CD4-positive, CD25-positive, alpha-beta regulatory T cell (primary cell): ENCODE results near the gene CSF1. TPM values are rescaled to one million over a fixed set of nuclear protein-coding genes. Genes with fewer than 3 reads are reported as not detected.

Source experiments
- ATAC-seq, 2 donors: fragments of 150-1000 bp; cut with Tn5 transposase; one replicate each; pipeline ENCODE4 v1.10.0; 2021; ENCODE audit warnings: low read depth in 2 of 2, moderate number of reproducible peaks in 2 of 2, moderate library complexity in 1 of 2
- DNase-seq, 3 donors: peaks; one replicate each; pipeline versions ENCODE4 v3.0.0 to v3.0.0-alpha.2; 2012 to 2022; ENCODE audit warnings: mixed read lengths in 1 of 3
- H3K27ac ChIP-seq: one replicate; pipeline ENCODE4 v1.7.0; 2013; ENCODE audit warnings: mild to moderate bottlenecking, low read length; ENCODE audit not compliant: insufficient read depth, poor library complexity, severe bottlenecking
- H3K27me3 ChIP-seq: one replicate; pipeline ENCODE4 v1.7.0; 2013; ENCODE audit warnings: low read length; ENCODE audit not compliant: control insufficient read depth, insufficient read depth
- H3K36me3 ChIP-seq: one replicate; pipeline ENCODE4 v1.7.0; 2013; ENCODE audit warnings: mild to moderate bottlenecking, low read length, moderate library complexity; ENCODE audit not compliant: control insufficient read depth, insufficient read depth
- H3K4me1 ChIP-seq: 2 replicates; pipeline ENCODE4 v1.7.0; 2013; ENCODE audit warnings: mild to moderate bottlenecking, low read length; ENCODE audit not compliant: insufficient read depth, control insufficient read depth, poor library complexity, severe bottlenecking
- H3K4me3 ChIP-seq: one replicate; pipeline ENCODE4 v1.7.0; 2013; ENCODE audit warnings: low read depth, mild to moderate bottlenecking, low read length, moderate library complexity
- H3K9me3 ChIP-seq, 2 experiments: 1 replicate in 1 of 2; 2 replicates in 1 of 2; pipeline ENCODE4 v1.7.0; 2013; ENCODE audit warnings: low read length in 2 of 2, mild to moderate bottlenecking in 1 of 2, moderate library complexity in 1 of 2; ENCODE audit not compliant: control insufficient read depth in 2 of 2
- H3K27ac Mint-ChIP-seq, 3 donors: one replicate each; pipeline ENCODE4 v1.8.0; 2020 to 2022; ENCODE audit warnings: mild to moderate bottlenecking in 3 of 3, mixed read lengths in 3 of 3, moderate library complexity in 2 of 3
- H3K27me3 Mint-ChIP-seq: one replicate; pipeline ENCODE4 v1.8.0; 2022; ENCODE audit warnings: mild to moderate bottlenecking, mixed read lengths
- H3K36me3 Mint-ChIP-seq: one replicate; pipeline ENCODE4 v1.8.0; 2020; ENCODE audit warnings: mixed read lengths
- H3K4me1 Mint-ChIP-seq, 4 donors: one replicate each; pipeline ENCODE4 v1.8.0; 2020 to 2022; ENCODE audit warnings: mixed read lengths in 4 of 4, mild to moderate bottlenecking in 1 of 4
- H3K4me3 Mint-ChIP-seq, 4 donors: one replicate each; pipeline ENCODE4 v1.8.0; 2020 to 2022; ENCODE audit warnings: mild to moderate bottlenecking in 4 of 4, mixed read lengths in 4 of 4, moderate library complexity in 3 of 4
- H3K9me3 Mint-ChIP-seq, 7 donors: one replicate each; pipeline ENCODE4 v1.8.0; 2020 to 2022; ENCODE audit warnings: mixed read lengths in 7 of 7, mild to moderate bottlenecking in 3 of 7, moderate library complexity in 2 of 7
- polyA plus RNA-seq, 4 donors: library from polyadenylated mRNA; unstranded; fragments of 300-500 nt; fragmentation: Illumina TruSeq; gene quantifications; one replicate each; pipeline ENCODE4 v1.2.3, GENCODE V29; 2021
- total RNA-seq: library from RNA; stranded (reverse); gene quantifications from one replicate; pipeline ENCODE4 v1.2.3, GENCODE V29; 2022

Gene CSF1
- total and polyA plus RNA-seq, 5 donors from 2014 or later: 12.2 to 28.4 (median 16.5) TPM

DNA sequence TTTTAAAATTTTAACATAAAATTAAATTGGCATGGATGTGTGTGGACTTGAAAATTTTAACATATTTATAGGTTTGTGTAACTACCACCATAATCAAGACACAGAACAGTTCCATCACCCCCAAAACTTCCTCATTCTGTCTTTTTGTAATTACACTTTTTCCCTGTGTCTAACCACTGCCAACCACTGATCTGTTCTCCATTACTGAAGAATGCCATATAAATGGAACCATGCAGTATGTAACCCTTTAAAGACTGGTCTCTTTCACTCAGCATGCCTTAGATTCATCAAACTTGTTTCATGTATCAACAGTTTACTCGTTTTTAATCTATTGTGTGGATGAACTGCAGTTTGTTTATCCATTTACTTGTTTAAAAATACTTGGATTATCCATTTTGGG is 60.9 kb downstream of the CSF1 start:
- Mint-ChIP-seq H3K27ac (no peak overlapping the region), H3K27me3 (peaks cover 46% of the 10 kb centered on the region), H3K4me1 (peaks cover 0 to 8% (median 0%) of the 10 kb centered on the region in 4 donors), H3K9me3 (no peaks in the 10 kb centered on the region), H3K36me3 (no peaks in the 10 kb centered on the region), H3K4me3 (no peak overlapping the region)
- Histone ChIP-seq H3K4me3 (no peak overlapping the region), H3K9me3 (no peaks in the 10 kb centered on the region), H3K4me1 (no peaks in the 10 kb centered on the region), H3K36me3 (no peaks in the 10 kb centered on the region), H3K27ac (no peak overlapping the region), H3K27me3 (peaks cover 5% of the 10 kb centered on the region)
- ATAC-seq (no peak), DNase-seq (no peak)

DNA sequence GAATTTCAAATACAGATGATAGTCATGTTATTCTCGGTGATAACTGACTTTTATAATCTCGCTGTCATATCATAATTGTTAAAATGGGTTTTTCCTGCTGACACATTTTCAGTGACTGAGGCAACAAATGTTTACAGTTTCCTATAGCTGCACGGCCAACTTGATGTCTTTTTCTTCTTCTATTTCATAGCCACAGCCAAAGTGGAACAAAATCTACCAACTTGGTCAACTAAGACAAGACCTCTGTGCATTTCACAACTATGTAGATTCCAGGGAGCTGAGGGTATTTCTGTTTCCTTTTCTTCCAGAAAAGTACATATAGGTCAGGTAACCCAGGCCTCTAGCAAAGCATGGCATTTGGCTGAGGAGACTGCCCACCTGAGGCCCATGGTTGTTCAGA is 63.5 kb downstream of the CSF1 start:
- Mint-ChIP-seq H3K36me3 (no peaks in the 10 kb centered on the region), H3K27ac (no peak overlapping the region), H3K9me3 (no peaks in the 10 kb centered on the region), H3K4me3 (no peak overlapping the region), H3K27me3 (peaks cover 35% of the 10 kb centered on the region), H3K4me1 (peaks cover 0 to 8% (median 0%) of the 10 kb centered on the region in 4 donors)
- Histone ChIP-seq H3K4me3 (no peak overlapping the region), H3K9me3 (no peaks in the 10 kb centered on the region), H3K27me3 (peaks cover 5% of the 10 kb centered on the region), H3K36me3 (no peaks in the 10 kb centered on the region), H3K4me1 (no peaks in the 10 kb centered on the region), H3K27ac (no peak overlapping the region)
- ATAC-seq (no peak), DNase-seq (no peak)

DNA sequence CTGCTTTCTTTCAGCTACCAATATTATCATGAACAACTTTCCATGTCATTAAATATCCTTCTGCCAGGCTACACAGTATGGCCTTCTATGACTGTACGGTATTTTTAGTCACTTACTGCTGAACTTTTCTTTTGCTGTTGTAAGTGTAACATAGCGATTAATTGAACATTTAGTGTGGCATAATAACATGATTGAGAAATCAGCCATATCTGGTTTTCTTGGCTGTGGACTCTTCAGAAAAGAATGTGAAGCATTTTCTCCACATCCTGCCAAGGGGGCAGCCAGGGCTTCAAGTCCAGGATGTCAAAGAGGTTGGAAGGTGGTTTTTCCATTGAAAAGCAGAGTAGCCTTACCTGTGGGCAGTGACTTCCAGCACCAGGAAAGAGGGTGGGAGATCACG is 65.1 kb downstream of the CSF1 start:
- Histone ChIP-seq H3K4me1 (no peaks in the 10 kb centered on the region), H3K9me3 (no peaks in the 10 kb centered on the region), H3K4me3 (no peak overlapping the region), H3K27me3 (peaks cover 5% of the 10 kb centered on the region), H3K27ac (no peak overlapping the region), H3K36me3 (no peaks in the 10 kb centered on the region)
- Mint-ChIP-seq H3K27ac (no peak overlapping the region), H3K27me3 (peaks cover 32% of the 10 kb centered on the region), H3K4me3 (no peak overlapping the region), H3K36me3 (no peaks in the 10 kb centered on the region), H3K4me1 (peaks cover 0 to 8% (median under 1%) of the 10 kb centered on the region in 4 donors), H3K9me3 (no peaks in the 10 kb centered on the region)
- ATAC-seq (no peak), DNase-seq (no peak)

DNA sequence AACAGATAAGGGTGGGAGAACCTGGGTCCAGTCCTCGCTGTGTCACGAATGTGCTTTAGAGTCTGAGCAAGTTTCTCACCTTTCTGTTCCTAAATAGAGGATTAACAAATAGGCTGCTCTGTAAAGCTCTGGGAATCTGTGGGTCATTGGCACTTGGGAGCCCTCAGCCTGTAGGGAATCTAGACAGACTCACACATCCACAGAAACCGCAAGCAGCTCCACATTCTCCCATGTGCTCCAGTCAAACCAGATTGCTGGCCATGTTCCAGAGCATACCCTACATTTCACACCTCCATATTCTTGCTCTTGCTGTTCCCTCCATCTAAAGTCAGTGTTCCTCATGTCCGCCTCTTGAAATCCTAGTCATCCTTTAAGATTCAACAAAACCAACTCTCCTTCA is 66.1 kb downstream of the CSF1 start:
- no peaks in the 10 kb centered on the region for H3K9me3 ChIP-seq
- H3K27ac ChIP-seq: no peak overlapping the region
- DNase-seq: no peak
- H3K27ac Mint-ChIP-seq: peak overlapping the region in 1 of 3 donors; percentile 95
- peaks cover 25% of the 10 kb centered on the region for H3K27me3 Mint-ChIP-seq
- no peaks in the 10 kb centered on the region for H3K9me3 Mint-ChIP-seq
- H3K36me3 ChIP-seq: no peaks in the 10 kb centered on the region
- peaks cover 3% of the 10 kb centered on the region for H3K27me3 ChIP-seq
- ATAC-seq: no peak
- H3K4me3 Mint-ChIP-seq: no peak overlapping the region
- peaks cover 0 to 6% (median under 1%) of the 10 kb centered on the region in 4 donors for H3K4me1 Mint-ChIP-seq
- no peak overlapping the region for H3K4me3 ChIP-seq
- no peaks in the 10 kb centered on the region for H3K36me3 Mint-ChIP-seq
- H3K4me1 ChIP-seq: no peaks in the 10 kb centered on the region

DNA sequence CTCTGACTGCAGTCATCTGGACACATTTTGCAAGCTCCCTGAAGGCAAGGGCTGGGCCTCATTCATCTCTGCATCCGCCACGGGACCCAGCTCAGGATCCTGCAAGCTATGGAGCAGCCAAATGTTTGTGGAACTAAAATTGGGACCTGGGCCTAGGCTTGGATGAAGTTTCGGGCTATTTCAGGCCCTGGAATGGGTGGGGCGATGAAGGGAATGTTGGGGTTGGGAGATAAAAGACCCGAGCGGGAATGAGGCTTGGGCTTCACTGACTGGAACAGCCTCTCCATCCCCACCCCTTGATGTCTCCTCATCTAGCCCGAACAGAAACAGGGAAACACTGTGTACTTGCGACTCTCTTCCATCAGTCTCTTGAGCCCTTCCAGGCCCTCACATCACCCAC is 66.6 kb downstream of the CSF1 start:
- no peak for DNase-seq
- Histone ChIP-seq H3K9me3 (no peaks in the 10 kb centered on the region), H3K27ac (no peak overlapping the region), H3K4me1 (no peaks in the 10 kb centered on the region), H3K36me3 (no peaks in the 10 kb centered on the region), H3K4me3 (no peak overlapping the region), H3K27me3 (peaks cover 3% of the 10 kb centered on the region)
- no peaks in the 10 kb centered on the region for H3K9me3 Mint-ChIP-seq
- H3K27ac Mint-ChIP-seq: no peak overlapping the region
- ATAC-seq: no peak
- no peaks in the 10 kb centered on the region for H3K36me3 Mint-ChIP-seq
- peaks cover 0 to 3% (median under 1%) of the 10 kb centered on the region in 4 donors for H3K4me1 Mint-ChIP-seq
- H3K27me3 Mint-ChIP-seq: peaks cover 23% of the 10 kb centered on the region
- H3K4me3 Mint-ChIP-seq: no peak overlapping the region

DNA sequence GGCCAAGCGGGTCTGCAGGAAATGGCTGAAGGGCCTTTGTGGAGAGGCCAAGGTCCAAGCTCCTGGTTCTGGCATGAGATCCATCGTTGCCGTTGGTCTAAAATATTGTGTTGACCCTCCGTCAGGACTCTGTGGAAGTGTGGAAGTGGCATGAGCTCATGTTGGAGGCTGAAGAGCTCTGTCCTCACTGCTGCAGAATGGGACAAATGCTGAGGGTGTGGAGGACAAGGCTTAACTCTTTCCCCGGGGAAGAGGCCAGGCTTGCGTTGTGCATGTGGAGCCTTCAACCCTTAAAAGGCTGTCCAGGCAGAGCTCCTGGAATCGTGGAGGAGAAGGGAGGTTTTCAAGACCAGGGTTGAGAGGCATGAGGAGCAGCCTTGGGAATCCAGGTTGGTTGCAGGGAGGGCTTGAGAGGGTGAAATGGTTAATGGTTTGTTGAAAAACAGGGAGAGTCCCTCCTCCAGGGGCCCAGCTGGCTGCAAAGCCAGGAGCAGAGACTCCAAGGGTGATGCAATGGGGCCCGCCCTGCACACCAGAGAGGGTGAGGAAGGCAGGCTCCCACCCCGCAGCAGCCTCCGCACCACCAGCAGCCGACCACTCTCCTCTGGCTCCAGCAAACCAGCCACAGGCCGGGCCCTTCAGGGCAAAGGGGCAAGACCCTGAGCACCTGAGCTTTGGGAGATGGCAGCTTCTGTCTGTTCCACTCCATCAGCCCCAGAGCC is 67.2 kb downstream of the CSF1 start:
- Histone ChIP-seq H3K36me3 (no peaks in the 10 kb centered on the region), H3K27ac (no peak overlapping the region), H3K27me3 (peaks cover 3% of the 10 kb centered on the region), H3K4me1 (no peaks in the 10 kb centered on the region), H3K9me3 (no peaks in the 10 kb centered on the region), H3K4me3 (no peak overlapping the region)
- ATAC-seq: no peak
- no peak for DNase-seq
- no peaks in the 10 kb centered on the region for H3K9me3 Mint-ChIP-seq
- H3K4me1 Mint-ChIP-seq: peaks cover 0 to 1% (median 0%) of the 10 kb centered on the region in 4 donors
- peaks cover 17% of the 10 kb centered on the region for H3K27me3 Mint-ChIP-seq
- no peaks in the 10 kb centered on the region for H3K36me3 Mint-ChIP-seq
- no peak overlapping the region for H3K27ac Mint-ChIP-seq
- no peak overlapping the region for H3K4me3 Mint-ChIP-seq

DNA sequence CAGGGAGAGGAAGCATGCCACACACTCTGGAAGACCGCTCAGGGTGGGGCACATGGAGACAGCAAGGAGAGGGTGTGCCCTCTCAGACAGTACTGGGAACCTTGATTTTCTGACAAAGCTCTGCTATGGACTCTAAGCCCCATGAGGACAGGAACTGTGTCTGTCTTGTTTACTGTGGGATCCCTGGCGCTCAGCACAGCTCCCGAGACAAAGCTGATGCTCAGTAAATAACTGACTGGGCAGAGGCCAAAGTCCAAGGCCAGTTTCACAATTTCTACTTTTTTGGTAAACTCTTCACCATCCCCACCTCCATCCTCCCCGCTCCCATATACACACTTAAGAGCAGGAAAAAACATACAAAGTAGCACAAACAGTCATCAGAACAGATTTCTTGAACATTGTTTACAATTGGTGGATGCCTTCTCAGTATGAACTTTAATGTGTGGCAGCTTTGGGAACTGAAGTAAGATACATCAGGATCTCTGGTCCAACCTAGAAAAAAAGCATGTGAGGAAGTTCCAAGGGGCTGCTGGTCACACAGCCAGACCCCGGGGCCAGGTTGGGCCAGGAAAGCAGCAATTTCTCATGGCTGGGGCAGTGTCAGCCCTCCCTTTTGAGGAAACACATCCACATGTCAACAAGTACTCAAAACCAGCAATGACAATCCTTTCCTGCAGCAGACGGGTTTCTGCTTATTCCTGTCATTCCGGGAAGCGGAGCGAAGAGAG is 68.3 kb downstream of the CSF1 start:
- no peaks in the 10 kb centered on the region for H3K27me3 ChIP-seq
- peaks cover under 1% of the 10 kb centered on the region for H3K4me1 ChIP-seq
- H3K4me3 ChIP-seq: no peak overlapping the region
- Mint-ChIP-seq H3K27ac (no peak overlapping the region), H3K9me3 (no peaks in the 10 kb centered on the region), H3K36me3 (no peaks in the 10 kb centered on the region), H3K27me3 (peaks cover 9% of the 10 kb centered on the region), H3K4me3 (no peak overlapping the region), H3K4me1 (peaks cover 0 to 3% (median under 1%) of the 10 kb centered on the region in 4 donors)
- DNase-seq (no peak), ATAC-seq (no peak)
- no peaks in the 10 kb centered on the region for H3K9me3 ChIP-seq
- H3K27ac ChIP-seq: no peak overlapping the region
- H3K36me3 ChIP-seq: no peaks in the 10 kb centered on the region
